ENCODE data around the gene CMIP.

Gene CMIP

DNA sequence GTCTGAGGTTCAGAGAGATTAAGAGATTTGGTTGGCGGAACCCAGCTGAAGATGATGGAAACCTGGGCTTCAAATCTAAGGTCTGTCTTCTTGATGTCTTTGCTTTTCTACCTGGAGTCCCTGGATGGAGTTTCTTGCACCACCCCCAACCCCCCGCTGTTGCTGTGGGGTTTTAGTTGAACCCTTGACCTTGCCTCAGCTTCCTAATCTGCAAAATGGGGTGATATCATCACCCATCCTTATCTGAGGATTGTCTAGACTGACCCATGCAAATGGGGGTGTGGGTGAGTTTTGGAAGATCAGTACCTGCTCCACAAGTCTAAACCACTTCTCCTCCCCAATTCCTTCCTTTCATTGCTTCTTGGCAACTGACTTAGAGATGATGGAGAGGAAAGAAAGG is 9.0 kb upstream of the CMIP start:
- H3K4me3 ChIP-seq (replicated peaks; ENCODE audit: low read depth, low read length) = no peak overlapping the region
- no peak for DNase-seq (ENCODE audit: extremely low read depth, insufficient read length)
- no peaks in the 10 kb centered on the region for H3K36me3 ChIP-seq (ENCODE audit: control insufficient read depth, insufficient read depth, low read length)
- TF ChIP-seq, protein P1, sequence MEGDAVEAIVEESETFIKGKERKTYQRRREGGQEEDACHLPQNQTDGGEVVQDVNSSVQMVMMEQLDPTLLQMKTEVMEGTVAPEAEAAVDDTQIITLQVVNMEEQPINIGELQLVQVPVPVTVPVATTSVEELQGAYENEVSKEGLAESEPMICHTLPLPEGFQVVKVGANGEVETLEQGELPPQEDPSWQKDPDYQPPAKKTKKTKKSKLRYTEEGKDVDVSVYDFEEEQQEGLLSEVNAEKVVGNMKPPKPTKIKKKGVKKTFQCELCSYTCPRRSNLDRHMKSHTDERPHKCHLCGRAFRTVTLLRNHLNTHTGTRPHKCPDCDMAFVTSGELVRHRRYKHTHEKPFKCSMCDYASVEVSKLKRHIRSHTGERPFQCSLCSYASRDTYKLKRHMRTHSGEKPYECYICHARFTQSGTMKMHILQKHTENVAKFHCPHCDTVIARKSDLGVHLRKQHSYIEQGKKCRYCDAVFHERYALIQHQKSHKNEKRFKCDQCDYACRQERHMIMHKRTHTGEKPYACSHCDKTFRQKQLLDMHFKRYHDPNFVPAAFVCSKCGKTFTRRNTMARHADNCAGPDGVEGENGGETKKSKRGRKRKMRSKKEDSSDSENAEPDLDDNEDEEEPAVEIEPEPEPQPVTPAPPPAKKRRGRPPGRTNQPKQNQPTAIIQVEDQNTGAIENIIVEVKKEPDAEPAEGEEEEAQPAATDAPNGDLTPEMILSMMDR (IDR thresholded peaks at IDR 0.05; ENCODE audit: insufficient read depth, low read length, poor library complexity, severe bottlenecking) = no peak
- no peaks in the 10 kb centered on the region; the same call in 1 of the 2 replicates for H3K27me3 ChIP-seq (replicated peaks; ENCODE audit: control insufficient read depth, insufficient read depth, low read length)

DNA sequence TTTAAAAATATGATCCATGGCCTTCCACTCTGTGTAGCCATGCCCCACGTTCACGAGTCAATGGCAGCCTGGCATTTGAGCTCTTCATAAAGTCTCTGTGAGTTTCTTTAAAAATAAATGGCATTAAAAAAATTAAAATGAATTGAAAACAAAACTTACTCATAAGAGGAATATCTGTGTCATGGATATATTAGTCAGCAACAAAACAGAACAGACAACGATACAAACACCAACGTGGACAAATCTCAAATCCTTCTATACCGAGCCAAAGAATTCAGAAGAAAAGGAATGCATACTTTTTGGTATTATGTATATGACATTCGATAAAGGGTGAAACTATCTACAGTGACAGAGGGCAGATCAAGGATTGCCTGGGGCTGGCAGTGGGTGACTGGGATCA is 8.2 kb upstream of the CMIP start:
- Histone ChIP-seq H3K27me3 (replicated peaks; ENCODE audit: control insufficient read depth, insufficient read depth, low read length) (no peaks in the 10 kb centered on the region; the same call in none of the 2 replicates), H3K36me3 (ENCODE audit: control insufficient read depth, insufficient read depth, low read length) (no peaks in the 10 kb centered on the region), H3K4me3 (replicated peaks; ENCODE audit: low read depth, low read length) (no peak overlapping the region)
- DNase-seq (ENCODE audit: extremely low read depth, insufficient read length) = no peak
- TF ChIP-seq, protein P1 (IDR thresholded peaks at IDR 0.05; ENCODE audit: insufficient read depth, low read length, poor library complexity, severe bottlenecking) = no peak

DNA sequence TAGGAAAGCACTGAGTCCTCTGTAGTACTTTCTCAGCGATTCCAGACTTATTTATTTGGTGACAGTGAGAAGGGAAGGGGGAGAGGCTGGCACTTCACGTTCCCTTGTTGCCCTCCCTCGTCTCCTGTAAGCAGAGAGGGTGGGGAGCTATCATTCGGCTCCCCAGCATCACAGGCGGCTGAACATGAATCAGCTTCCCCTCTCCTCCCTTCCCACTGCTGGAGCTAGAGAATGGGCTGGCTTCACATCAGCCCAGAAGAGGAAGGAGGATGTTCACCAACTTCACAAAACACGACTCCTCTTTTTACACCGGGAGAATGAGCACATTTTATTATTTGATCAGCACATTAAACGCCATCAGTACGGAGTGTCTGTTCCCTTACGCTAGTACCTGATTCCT is 6.7 kb upstream of the CMIP start:
- TF ChIP-seq, protein P1 (IDR thresholded peaks at IDR 0.05; ENCODE audit: insufficient read depth, low read length, poor library complexity, severe bottlenecking) = no peak
- Histone ChIP-seq H3K27me3 (replicated peaks; ENCODE audit: control insufficient read depth, insufficient read depth, low read length) (no peaks in the 10 kb centered on the region; the same call in none of the 2 replicates), H3K4me3 (replicated peaks; ENCODE audit: low read depth, low read length) (no peak overlapping the region)

DNA sequence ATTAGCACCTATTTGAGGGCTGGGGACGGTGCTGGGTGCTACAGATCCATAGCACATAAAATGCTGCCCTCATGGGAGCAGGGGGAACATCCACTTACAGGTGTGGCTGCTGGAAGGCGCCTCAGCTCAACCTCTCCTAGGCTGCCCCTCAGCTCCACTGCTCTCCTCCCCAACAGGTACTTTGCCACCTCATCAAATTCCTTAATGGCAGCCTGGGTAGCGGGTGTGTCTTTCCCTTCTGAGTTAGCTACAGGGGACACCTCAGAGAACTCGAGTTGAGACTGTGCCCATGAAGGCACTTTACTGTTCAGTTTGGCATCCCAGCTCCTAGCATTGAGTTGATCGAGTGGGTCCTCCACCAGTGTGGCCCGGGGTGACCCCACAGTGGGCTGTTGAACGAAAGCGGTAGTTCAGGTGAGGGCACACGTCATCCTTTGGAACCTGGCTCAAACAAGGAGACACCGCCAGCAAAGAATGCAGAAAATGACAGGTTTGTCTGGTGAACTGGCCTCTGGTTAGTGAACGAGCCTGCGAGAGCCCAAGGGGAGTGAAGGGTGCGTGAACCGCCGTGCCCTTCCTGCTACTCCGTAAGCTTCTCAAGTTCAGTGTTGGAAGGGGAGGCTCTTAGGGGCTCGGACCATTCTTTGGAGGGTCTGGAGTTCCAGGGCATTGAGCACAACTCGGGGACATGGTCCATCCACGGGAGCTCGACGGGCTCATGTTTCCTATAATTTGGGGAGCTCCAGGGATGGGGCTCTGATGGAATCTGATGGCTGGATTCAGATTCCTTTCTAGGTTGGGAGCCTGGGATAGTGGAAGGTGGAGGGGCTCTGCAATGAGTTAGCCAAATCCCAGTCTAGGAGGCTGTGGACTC is 3.5 kb upstream of the CMIP start:
- Histone ChIP-seq H3K36me3 (ENCODE audit: control insufficient read depth, insufficient read depth, low read length) (no peaks in the 10 kb centered on the region), H3K27me3 (replicated peaks; ENCODE audit: control insufficient read depth, insufficient read depth, low read length) (no peaks in the 10 kb centered on the region; the same call in none of the 2 replicates), H3K4me3 (replicated peaks; ENCODE audit: low read depth, low read length) (no peak overlapping the region)
- TF ChIP-seq, protein P1 (IDR thresholded peaks at IDR 0.05; ENCODE audit: insufficient read depth, low read length, poor library complexity, severe bottlenecking) = no peak
- DNase-seq (ENCODE audit: extremely low read depth, insufficient read length) = no peak

More for the DNA sequence above, 6.7 kb upstream of the CMIP start:
- DNase-seq (ENCODE audit: extremely low read depth, insufficient read length) = no peak
- H3K36me3 ChIP-seq (ENCODE audit: control insufficient read depth, insufficient read depth, low read length) = no peaks in the 10 kb centered on the region

DNA sequence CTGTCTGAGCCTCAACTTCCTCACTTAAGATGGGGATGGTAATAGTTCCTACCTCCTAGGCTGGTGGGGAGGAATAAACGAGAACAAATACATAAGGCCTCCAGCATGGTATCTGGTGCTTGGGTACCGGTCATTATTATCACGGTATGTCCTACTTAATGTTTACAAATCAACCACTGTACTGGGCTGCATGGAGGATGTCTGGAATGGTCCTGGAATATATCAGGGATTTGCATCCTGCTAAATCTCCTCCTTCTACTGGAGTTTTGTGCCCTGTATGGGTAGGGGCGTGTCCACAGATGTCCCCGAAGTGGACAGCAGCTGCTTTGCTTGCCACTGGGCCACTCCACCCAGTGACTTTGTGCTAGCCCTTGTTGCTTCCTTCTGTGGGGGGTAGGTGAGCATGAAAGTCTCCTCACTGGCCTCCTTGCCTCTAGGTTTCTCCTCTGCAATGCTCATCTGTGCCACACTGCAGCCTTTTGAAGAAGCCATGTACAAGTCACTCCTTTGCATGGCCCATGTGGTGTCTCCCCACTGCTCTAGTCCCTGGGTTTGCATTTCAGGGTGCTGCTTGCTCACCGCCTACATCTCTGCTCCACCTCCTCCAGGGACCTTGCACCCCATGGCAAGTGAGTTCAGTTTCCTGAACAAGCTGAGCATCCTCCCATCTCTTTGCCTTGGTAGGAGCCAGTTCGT is 2.2 kb upstream of the CMIP start:
- H3K27me3 ChIP-seq (replicated peaks; ENCODE audit: control insufficient read depth, insufficient read depth, low read length) = no peaks in the 10 kb centered on the region; the same call in none of the 2 replicates
- TF ChIP-seq, protein P1 (IDR thresholded peaks at IDR 0.05; ENCODE audit: insufficient read depth, low read length, poor library complexity, severe bottlenecking) = no peak
- no peak for DNase-seq (ENCODE audit: extremely low read depth, insufficient read length)
- no peak overlapping the region for H3K4me3 ChIP-seq (replicated peaks; ENCODE audit: low read depth, low read length)
- no peaks in the 10 kb centered on the region for H3K36me3 ChIP-seq (ENCODE audit: control insufficient read depth, insufficient read depth, low read length)

All from GM06990 (cell line).